Ovary (tissue), 3 donors: Measurements from ENCODE around the gene LPCAT3.

ENCODE experiments used
- CTCF ChIP-seq, 3 donors: fragments of 450-650 bp in 2 of 3; fragments of 200-600 bp in 1 of 3; IDR thresholded peaks; one replicate each; pipeline versions ENCODE4 v1.5.1 to v1.8.0; 2016 to 2022; ENCODE audit warnings: antibody characterized with exemption in 3 of 3, mild to moderate bottlenecking in 1 of 3
- EP300 ChIP-seq: sonication (generic); formaldehyde crosslinking; IDR thresholded peaks from one replicate; pipeline ENCODE4 v1.6.1; 2017; ENCODE audit warnings: antibody characterized with exemption
- POLR2A ChIP-seq: fragments of 450-650 bp; IDR thresholded peaks from one replicate; pipeline ENCODE4 v1.6.1; 2017; ENCODE audit warnings: antibody characterized with exemption, mild to moderate bottlenecking, moderate library complexity
- donor health status: DM: no; HTN: no; CAD: no.

GRCh38 chr12:6979453-6979852 is 38.8 kb downstream of the LPCAT3 start:
- TF ChIP-seq POLR2A (no peak), CTCF (IDR thresholded peaks at IDR 0.05) (no peak), EP300 (no peak)
